ENCODE measurements around the gene LGALS7B. TPM values are rescaled to one million over a fixed set of nuclear protein-coding genes. Genes with fewer than 3 reads are reported as not detected.

LGALS7B gene
- total RNA-seq, 1 experiment from 2014 or later = 3.6 TPM

DNA sequence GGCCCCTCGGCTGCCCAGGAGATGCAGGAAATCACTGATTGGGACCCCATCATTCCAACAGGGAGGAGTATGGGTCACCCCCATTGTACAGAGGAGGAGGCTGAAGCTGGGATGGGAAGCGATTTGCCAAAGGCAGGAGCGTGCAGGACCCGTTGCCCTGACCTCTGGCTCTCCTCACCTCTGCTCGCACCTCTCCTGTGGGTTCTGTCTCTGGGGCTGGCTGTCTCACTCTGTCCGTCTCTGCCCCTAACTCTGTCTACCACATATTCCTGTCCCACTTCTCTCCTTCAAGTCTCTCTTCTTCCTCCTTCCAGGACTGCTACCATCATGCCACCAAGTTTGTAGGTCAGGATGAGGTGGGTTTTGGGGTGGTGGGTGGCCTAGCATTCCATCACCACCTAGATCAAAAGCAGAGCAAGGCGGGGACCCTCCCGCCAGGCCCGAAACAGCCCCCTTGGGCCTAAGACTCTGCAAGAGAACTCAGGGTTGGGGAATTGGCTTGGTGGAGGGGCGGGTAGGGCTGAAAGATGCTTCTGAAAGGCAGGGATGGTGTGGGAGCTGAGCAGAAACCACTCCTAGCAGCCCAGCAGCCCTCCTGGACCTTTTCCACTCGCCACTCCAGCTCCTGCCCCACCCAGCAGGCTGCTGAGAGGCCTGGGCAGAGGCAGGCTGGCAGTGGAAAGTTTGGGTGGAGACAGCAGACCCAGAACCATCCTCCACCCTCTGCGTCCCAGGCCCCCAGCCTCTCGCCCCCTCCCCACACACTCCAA, 14.6 kb upstream of the LGALS7B start:
- ChIA-PET CTCF (interaction anchor here (0.6 to 0.7 kb wide), 3 partner anchors 112 to 679 kb away, joined by 4 to 11 read pairs (median 11); no protein-coding TSS in a partner anchor), POLR2A (interaction anchor here (0.7 kb wide), 2 partner anchors 40 to 43 kb away, joined by 3 read pairs; no protein-coding TSS in a partner anchor)
- Histone ChIP-seq H3K4me1 (ENCODE audit: control insufficient read depth, insufficient read depth, low read length) (peaks cover 4% of the 10 kb centered on the region; the same call in 1 of the 2 replicates), H3K4me3 (ENCODE audit: low read depth in 2 of 2, low read length in 2 of 2) (no peak overlapping the region), H3K9me3 (ENCODE audit: control insufficient read depth, insufficient read depth, low read depth, low read length) (no peaks in the 10 kb centered on the region), H3K36me3 (ENCODE audit: control insufficient read depth, insufficient read depth, low read length) (no peaks in the 10 kb centered on the region), H3K27me3 (ENCODE audit: control insufficient read depth, insufficient read depth, low read length) (no peaks in the 10 kb centered on the region), H3K27ac (ENCODE audit: low read length) (peak overlapping the region; percentile 3; the same call in 1 of the 2 replicates)
- BruUV-seq (replicated peaks) = no TSS peak
- in situ Hi-C loops (cut with HindIII; ENCODE audit: low pct_unique_long_range_greater_than_20kb, low sequenced_read_pairs) (loop anchor here (10.0 kb wide), 1 partner anchor 160 kb away; the partner anchor contains the start of genes MRPS12 and SARS2), intact Hi-C loops (cut with micrococcal nuclease; ENCODE audit: unreplicated experiment) (no loop called here)
- DNase-seq (ENCODE audit: low read depth, low spot score) = no peak
- no peak for TF ChIP-seq TCF7L2 (IDR thresholded peaks at IDR 0.05; ENCODE audit: low read depth, low read length)
- TF ChIP-seq, protein P1, sequence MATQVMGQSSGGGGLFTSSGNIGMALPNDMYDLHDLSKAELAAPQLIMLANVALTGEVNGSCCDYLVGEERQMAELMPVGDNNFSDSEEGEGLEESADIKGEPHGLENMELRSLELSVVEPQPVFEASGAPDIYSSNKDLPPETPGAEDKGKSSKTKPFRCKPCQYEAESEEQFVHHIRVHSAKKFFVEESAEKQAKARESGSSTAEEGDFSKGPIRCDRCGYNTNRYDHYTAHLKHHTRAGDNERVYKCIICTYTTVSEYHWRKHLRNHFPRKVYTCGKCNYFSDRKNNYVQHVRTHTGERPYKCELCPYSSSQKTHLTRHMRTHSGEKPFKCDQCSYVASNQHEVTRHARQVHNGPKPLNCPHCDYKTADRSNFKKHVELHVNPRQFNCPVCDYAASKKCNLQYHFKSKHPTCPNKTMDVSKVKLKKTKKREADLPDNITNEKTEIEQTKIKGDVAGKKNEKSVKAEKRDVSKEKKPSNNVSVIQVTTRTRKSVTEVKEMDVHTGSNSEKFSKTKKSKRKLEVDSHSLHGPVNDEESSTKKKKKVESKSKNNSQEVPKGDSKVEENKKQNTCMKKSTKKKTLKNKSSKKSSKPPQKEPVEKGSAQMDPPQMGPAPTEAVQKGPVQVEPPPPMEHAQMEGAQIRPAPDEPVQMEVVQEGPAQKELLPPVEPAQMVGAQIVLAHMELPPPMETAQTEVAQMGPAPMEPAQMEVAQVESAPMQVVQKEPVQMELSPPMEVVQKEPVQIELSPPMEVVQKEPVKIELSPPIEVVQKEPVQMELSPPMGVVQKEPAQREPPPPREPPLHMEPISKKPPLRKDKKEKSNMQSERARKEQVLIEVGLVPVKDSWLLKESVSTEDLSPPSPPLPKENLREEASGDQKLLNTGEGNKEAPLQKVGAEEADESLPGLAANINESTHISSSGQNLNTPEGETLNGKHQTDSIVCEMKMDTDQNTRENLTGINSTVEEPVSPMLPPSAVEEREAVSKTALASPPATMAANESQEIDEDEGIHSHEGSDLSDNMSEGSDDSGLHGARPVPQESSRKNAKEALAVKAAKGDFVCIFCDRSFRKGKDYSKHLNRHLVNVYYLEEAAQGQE (IDR thresholded peaks at IDR 0.05; ENCODE audit: insufficient read depth in 1 of 2, low read depth in 2 of 2, low read length in 1 of 2) = 0 out of 4 replicates have a peak, but pooled peaks of 1 of the 2 experiments have one; percentile 11
- no peak for ATAC-seq

DNA sequence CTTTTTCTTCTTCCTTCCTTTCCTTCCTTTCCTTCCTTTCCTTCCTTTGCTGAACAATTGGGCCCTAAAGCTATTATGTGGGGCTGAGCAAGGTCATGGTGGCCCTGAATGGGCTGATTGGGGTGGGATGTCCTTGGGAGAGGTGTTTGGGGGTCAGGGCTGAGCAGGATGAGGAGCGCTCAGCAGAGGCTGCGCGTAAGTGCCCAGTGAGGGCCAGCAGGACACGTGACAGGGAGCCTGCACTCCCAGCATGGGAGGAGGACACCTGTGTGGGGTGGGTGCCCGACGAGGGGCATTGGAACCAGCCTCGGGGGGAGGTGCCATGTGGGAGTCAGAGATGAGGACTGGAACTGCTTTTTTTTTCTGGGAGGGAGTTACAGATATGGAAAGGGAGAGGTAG, 10.3 kb upstream of the LGALS7B start:
- ATAC-seq (no peak), DNase-seq (ENCODE audit: low read depth, low spot score) (no peak)
- no TSS peak for BruUV-seq (replicated peaks)
- TF ChIP-seq SIN3A (IDR thresholded peaks at IDR 0.05; ENCODE audit: borderline replicate concordance, insufficient read depth, low read depth, low read length) = no peak
- TF ChIP-seq, protein P1 (IDR thresholded peaks at IDR 0.05; ENCODE audit: insufficient read depth in 1 of 2, low read depth in 2 of 2, low read length in 1 of 2) = no peak
- no peak for TF ChIP-seq TCF7L2 (IDR thresholded peaks at IDR 0.05; ENCODE audit: low read depth, low read length)
- TF ChIP-seq POLR2AphosphoS5 (IDR thresholded peaks at IDR 0.05; ENCODE audit: low read depth, low read length) = no peak
- TF ChIP-seq, protein P2, sequence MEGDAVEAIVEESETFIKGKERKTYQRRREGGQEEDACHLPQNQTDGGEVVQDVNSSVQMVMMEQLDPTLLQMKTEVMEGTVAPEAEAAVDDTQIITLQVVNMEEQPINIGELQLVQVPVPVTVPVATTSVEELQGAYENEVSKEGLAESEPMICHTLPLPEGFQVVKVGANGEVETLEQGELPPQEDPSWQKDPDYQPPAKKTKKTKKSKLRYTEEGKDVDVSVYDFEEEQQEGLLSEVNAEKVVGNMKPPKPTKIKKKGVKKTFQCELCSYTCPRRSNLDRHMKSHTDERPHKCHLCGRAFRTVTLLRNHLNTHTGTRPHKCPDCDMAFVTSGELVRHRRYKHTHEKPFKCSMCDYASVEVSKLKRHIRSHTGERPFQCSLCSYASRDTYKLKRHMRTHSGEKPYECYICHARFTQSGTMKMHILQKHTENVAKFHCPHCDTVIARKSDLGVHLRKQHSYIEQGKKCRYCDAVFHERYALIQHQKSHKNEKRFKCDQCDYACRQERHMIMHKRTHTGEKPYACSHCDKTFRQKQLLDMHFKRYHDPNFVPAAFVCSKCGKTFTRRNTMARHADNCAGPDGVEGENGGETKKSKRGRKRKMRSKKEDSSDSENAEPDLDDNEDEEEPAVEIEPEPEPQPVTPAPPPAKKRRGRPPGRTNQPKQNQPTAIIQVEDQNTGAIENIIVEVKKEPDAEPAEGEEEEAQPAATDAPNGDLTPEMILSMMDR (IDR thresholded peaks at IDR 0.05) = no peak
- Histone ChIP-seq H3K27ac (ENCODE audit: low read length) (no peak overlapping the region), H3K36me3 (ENCODE audit: control insufficient read depth, insufficient read depth, low read length) (no peaks in the 10 kb centered on the region), H3K4me1 (ENCODE audit: control insufficient read depth, insufficient read depth, low read length) (peaks cover 3% of the 10 kb centered on the region; the same call in 1 of the 2 replicates), H3K4me3 (ENCODE audit: low read depth in 2 of 2, low read length in 2 of 2) (no peak overlapping the region), H3K27me3 (ENCODE audit: control insufficient read depth, insufficient read depth, low read length) (no peaks in the 10 kb centered on the region), H3K9me3 (ENCODE audit: control insufficient read depth, insufficient read depth, low read depth, low read length) (no peaks in the 10 kb centered on the region)
- in situ Hi-C loops (cut with HindIII; ENCODE audit: low pct_unique_long_range_greater_than_20kb, low sequenced_read_pairs) (loop anchor here (10.0 to 25.0 kb wide), 2 partner anchors 156 to 1009 kb away; partner anchors contain the start of genes LEUTX, MRPS12 and SARS2), intact Hi-C loops (cut with micrococcal nuclease; ENCODE audit: unreplicated experiment) (no loop called here)
- ChIA-PET CTCF (interaction anchor here (0.6 kb wide), 2 partner anchors 46 to 203 kb away, joined by 3 to 4 read pairs; no protein-coding TSS in a partner anchor), POLR2A (interaction anchor here (0.6 to 0.9 kb wide), 2 partner anchors 218 to 1519 kb away, joined by 3 to 4 read pairs; no protein-coding TSS in a partner anchor)

Data from Panc1 (cell line).